Hepatic stellate cell (primary cell): ENCODE data around the gene IFT74.
A peak's percentile ranks its signal among the peaks of the same experiment; 100 is the strongest.

Experiments used
- DNase-seq: peaks from one replicate; pipeline ENCODE4 v3.0.0; 2011; ENCODE audit warnings: low spot score

The IFT74 gene

GRCh38 chr9:26955921-26956859, at the start of gene IFT74:
IFT74 (plus strand) TSS chr9:26956412; CDS start chr9:26961968, 5,556 bp downstream.
- peak; percentile 97 for DNase-seq

- no peak for DNase-seq
Measured at GRCh38 chr9:26913138-26913668, 43.0 kb upstream of the IFT74 start.

- no peak for DNase-seq
Measured at GRCh38 chr9:26919698-26920097, 36.5 kb upstream of the IFT74 start.

GRCh38 chr9:26925609-26926008, 30.6 kb upstream of the IFT74 start:
- DNase-seq: no peak

- DNase-seq: no peak
Measured at GRCh38 chr9:26928902-26929495, 27.2 kb upstream of the IFT74 start.

GRCh38 chr9:26935847-26936246, 20.4 kb upstream of the IFT74 start:
- no peak for DNase-seq

- DNase-seq: no peak
Measured at GRCh38 chr9:26937816-26938371, 18.3 kb upstream of the IFT74 start.

GRCh38 chr9:26939955-26940711, 16.1 kb upstream of the IFT74 start:
- DNase-seq: no peak

GRCh38 chr9:26940779-26941178, 15.4 kb upstream of the IFT74 start:
- no peak for DNase-seq

- no peak for DNase-seq
Measured at GRCh38 chr9:26945591-26945990, 10.6 kb upstream of the IFT74 start.

GRCh38 chr9:26946753-26947727, 9.2 kb upstream of the IFT74 start, which contains the start of gene PLAA:
PLAA (minus strand) TSS chr9:26947242; CDS start chr9:26947045, 197 bp downstream.
- peak; percentile 92 for DNase-seq

- DNase-seq: no peak
Measured at GRCh38 chr9:26947736-26948135, 8.5 kb upstream of the IFT74 start.

- DNase-seq: no peak
Measured at GRCh38 chr9:26949637-26950069, 6.6 kb upstream of the IFT74 start.

GRCh38 chr9:26950521-26950920, 5.7 kb upstream of the IFT74 start:
- no peak for DNase-seq

- DNase-seq: no peak
Measured at GRCh38 chr9:26951794-26952193, 4.4 kb upstream of the IFT74 start.

GRCh38 chr9:26954050-26954508, 2.1 kb upstream of the IFT74 start:
- DNase-seq: no peak

GRCh38 chr9:26955222-26955903, 849 bp upstream of the IFT74 start:
- no peak for DNase-seq

- no peak for DNase-seq
Measured at GRCh38 chr9:26956860-26957233, 635 bp downstream of the IFT74 start.

- DNase-seq: no peak
Measured at GRCh38 chr9:26971721-26972120, 15.5 kb downstream of the IFT74 start.

- DNase-seq: no peak
Measured at GRCh38 chr9:26973989-26974388, 17.8 kb downstream of the IFT74 start.
